HG03354 (cell line): Measurements from ENCODE around the gene KSR2.
"Not testable (repeated sequence)": the region's sequence is repeated elsewhere in the genome, so short reads cannot be mapped to it uniquely, and the experiment has no call there.

Experiments used
- ATAC-seq: cut with Tn5 transposase; IDR thresholded peaks from one replicate; pipeline ENCODE4 v1.9.1; 2021; ENCODE audit warnings: mild to moderate bottlenecking; ENCODE audit not compliant: unreplicated experiment, poor library complexity, severe bottlenecking

The KSR2 gene

DNA sequence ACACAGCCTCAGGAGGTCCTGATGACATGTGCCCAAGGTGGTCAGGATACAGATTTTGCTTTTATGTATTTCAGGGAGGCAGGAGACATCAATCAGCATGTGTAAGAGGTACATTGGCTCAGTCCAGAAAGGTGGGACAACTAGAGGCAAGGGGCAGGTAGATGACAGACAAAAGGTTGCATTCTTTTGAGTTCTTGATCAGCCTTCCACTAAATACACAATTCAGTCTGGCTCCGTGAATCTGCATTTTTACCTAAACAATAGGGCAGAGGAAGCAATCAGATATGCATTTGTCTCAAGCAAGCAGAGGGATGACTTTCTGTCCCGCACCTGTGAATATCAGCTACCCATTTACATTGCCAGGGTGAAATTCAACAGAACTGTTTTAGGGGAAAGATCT lies 178.6 kb downstream of the KSR2 start:
- ATAC-seq, result no peak

DNA sequence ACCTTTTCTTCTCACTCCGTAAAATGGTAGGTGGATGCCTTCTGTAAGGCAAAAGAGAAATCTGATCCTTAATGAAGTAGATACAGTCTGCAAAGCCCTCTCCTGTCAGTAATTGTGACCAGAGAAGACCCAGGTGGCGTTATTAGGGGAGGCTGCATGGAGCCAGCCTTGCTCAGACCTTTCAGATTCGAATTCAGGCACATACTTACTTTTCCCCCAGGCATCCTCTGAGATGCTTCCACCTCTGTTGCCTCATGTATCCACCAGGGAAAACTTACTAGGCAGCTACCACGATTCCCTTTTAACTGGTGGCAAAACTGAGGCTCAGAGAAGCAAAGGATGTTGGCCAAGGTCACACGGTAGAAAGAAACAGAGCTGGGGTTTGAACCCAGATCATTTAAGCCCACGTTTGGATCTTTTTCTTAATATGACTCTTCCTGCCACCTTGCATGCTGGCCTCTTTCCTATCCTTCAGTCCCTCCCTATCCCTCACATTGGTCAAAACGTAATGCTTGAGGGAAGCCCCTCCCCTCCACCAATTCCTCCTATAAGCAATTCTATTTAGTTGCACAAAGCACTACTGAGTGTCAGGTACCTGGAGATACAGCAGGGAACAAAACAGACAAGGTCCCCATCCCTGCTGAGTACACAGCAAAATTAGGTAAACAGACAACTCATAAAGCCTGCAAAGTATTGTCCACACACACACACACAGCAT lies 179.4 kb downstream of the KSR2 start:
- no peak for ATAC-seq

- ATAC-seq, result no peak
These were observed 190.1 kb downstream of the KSR2 start for GRCh38 chr12:117778656-117779055.

DNA sequence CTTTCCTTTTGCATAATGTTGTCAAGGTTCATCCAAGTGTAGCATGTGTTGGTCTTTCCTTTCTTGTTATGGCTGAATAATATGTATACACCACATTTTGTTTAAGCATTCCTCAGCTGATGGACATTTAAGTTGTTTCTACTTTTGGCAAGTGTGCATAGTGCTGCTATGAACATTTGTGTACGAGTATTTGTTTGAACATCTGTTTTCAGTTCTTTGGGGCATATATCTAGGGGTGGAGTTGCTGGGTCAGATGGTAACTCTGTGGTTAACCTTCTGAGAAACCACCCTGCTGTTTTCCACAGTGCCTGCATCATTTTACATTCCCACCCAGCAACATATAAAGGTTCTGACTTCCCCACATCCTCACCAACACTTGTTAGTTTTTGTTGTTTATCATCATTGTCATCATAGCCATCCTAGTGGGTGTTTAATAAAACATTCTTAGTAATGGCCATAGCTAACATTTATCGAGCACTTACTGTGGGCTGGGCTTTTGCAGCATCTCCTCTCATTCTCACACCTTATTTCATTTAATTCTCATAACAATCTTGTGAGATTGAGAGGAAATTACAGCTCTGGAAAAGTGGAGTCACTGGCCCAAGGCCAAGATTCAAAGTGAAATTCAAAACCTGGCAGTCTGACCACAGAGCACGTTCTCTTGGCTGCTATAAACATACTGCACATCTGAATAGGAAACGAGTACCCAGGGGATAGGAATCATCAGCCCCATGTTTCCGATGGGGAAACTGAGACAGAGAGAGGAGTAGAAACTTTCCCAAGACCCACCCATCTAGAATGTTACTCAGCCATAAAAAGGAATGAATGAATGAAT lies 193.6 kb downstream of the KSR2 start:
- ATAC-seq, result no peak

DNA sequence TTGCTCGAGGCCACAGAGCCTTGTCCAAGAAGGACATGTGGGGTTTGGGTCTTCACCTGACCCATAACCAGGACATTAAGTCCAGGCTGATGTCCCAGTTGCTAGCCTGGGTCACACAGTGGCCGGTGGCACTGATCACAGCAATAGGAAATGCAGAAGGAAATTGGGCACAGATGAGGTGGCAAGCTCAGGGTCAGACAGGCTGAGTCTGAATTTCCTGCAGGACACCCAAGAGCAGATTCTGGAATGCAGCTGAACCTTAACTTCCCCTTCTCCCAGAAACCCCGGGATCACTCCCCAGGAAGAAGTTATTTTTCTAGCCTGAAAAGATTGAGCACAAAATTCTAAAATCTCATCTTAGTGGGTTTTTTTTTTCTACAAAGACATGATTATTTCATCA lies 199.9 kb downstream of the KSR2 start:
- ATAC-seq, result no peak

DNA sequence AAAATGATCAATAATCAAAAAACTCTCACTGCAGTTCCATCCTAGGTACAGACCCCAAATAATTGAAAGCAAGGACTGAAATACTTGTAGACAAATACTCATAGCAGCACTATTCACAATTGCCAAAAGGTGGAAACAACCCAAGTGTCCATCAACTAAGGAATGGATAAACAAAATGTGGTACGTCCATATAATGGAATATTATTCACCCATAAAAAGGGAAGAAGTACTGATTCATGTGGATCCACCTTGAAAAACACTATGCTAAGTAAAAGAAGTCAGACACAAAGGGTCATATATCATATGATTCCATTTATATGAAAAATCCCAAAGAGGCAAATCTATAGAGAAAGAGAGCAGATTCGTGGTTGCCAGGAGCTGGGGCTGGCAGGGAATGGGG lies 202.8 kb downstream of the KSR2 start:
- ATAC-seq, result no peak

DNA sequence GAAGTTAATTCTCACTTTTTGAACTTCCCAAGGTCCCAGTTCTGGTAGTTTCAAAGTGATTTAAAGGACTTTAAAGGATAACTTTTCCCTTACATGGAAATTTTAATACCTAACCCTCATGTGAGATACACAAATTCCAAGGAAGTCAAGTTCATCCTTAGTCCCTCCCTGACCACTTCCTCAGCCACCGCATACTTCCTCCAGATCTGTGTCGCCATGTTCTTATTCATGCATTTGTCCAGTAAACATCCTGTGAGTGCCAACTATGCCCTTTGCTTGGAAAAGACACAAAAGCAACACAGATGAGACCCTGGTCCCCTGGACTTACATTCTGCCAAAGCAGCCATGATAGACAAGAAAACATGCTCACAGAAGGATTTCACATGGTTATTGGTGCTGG lies 206.6 kb downstream of the KSR2 start:
- no peak for ATAC-seq

GRCh38 chr12:117761528-117762100 lies 207.2 kb downstream of the KSR2 start:
- no peak for ATAC-seq

DNA sequence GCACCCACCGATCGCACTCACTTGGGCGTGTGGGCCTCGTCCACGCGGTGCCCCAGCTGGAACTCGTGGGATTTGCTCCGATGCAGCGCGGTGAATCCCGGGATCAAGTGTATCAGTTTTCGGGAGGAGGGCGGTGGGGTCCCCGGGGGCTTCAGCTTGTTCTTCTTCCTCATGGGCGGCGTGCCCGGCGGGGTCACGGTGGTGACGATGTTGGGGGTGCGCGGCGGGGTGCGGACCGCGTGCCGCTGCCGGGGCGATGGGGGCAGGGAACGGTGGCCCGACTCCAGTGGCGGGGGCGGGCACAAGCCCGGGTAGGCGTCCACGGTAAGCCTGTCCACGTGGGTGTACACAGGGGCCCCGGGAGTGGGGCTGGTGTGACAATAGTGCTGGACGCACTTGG lies 207.8 kb downstream of the KSR2 start:
- ATAC-seq, result no peak

GRCh38 chr12:117750657-117751056 lies 218.1 kb downstream of the KSR2 start:
- ATAC-seq, result no peak

GRCh38 chr12:117749431-117749830 lies 219.4 kb downstream of the KSR2 start:
- no peak for ATAC-seq

- ATAC-seq, result not testable (repeated sequence)
These were observed 222.4 kb downstream of the KSR2 start for GRCh38 chr12:117746358-117746757.

- no peak for ATAC-seq
These were observed 224.4 kb downstream of the KSR2 start for GRCh38 chr12:117744418-117744817.

- no peak for ATAC-seq
These were observed 225.0 kb downstream of the KSR2 start for GRCh38 chr12:117743761-117744160.

GRCh38 chr12:117742721-117743120 lies 226.1 kb downstream of the KSR2 start:
- no peak for ATAC-seq

GRCh38 chr12:117738233-117738632 lies 230.6 kb downstream of the KSR2 start:
- ATAC-seq, result no peak

GRCh38 chr12:117733549-117733805 lies 235.3 kb downstream of the KSR2 start:
- ATAC-seq, result no peak

DNA sequence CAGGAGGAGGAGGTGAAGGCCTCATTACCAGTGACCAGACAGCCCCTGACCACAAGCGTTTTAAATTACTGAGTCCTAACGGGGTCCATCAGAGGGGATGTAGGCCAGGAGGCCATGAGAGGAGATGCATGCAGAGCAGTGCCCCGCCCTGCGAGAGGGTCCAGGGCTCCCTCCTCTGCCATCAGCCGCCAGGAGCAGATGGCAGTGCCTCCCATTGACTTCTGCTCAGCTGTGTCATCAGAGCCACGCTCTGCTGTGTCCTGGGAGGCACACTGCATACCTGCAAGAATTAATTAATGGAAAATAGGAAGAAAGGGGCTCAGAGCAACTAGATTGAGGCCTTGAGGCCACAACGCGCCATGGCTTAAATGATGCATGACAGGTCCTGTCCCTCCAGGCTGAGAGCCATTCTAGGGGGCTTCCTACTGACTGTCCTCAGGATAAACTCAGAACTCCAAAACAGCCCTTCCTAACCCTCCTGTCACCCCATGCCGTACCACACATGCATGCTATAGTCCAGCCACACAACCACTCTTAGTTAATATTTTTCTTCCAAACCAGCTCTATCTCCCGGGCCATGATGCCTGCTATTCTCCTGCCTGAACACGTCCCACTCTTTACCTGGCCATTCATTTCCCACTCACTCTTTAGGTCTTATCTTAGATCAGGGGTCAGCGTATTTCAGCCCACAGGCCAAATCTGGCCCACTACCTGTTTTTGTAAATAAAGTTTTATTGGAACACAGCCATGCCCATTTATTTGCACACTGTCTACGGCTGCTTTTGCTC lies 235.8 kb downstream of the KSR2 start:
- no peak for ATAC-seq

DNA sequence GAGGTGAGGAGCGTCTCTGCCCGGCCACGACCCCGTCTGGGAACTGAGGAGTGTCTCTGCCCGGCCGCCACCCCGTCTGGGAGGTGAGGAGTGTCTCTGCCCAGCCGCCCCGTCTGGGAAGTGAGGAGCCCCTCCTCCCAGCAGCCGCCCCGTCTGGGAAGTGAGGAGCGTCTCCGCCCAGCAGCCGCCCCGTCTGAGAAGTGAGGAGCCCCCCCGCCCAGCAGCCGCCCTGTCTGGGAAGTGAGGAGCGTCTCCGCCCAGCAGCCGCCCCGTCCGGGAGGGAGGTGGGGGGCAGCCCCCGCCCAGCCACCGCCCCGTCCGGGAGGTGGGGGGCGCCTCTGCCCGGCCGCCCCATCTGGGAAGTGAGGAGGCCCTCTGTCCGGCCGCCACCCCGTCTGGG lies 237.7 kb downstream of the KSR2 start:
- not testable (repeated sequence) for ATAC-seq

- no peak for ATAC-seq
These were observed 241.5 kb downstream of the KSR2 start for GRCh38 chr12:117727301-117727700.
